SK-N-SH (cell line): ENCODE results near the gene PPTC7. TPM values are rescaled to one million over a fixed set of nuclear protein-coding genes. Genes with fewer than 3 reads are reported as not detected.
A peak's percentile ranks its signal among the peaks of the same experiment; 100 is the strongest.
"Not testable (repeated sequence)": the region's sequence is repeated elsewhere in the genome, so short reads cannot be mapped to it uniquely, and the experiment has no call there.

ENCODE experiments used
- CTCF ChIA-PET: fragments of 300-600, 350-600 bp; formaldehyde crosslinking; extraction: SDS; loops from one replicate; lab custom pipeline; 2021; lab: Yijun Ruan, JAX
- POLR2A ChIA-PET: fragments of 350-600 bp; sonication (Branson Sonifier 250); formaldehyde crosslinking; extraction: SDS; loops from one replicate; lab custom pipeline; 2020; ENCODE audit warnings: antibody characterized with exemption, inconsistent platforms; lab: Yijun Ruan, JAX
- DNase-seq: peaks from one replicate; pipeline ENCODE4 v3.0.0; 2012
- H2AFZ ChIP-seq: fragments of 200-600 bp; sonication (generic); 2 replicates; pipeline ENCODE4 v1.8.1; 2016; ENCODE audit warnings: antibody characterized with exemption, mild to moderate bottlenecking, low read depth
- H3F3A ChIP-seq: fragments of 200-600 bp; sonication (generic); replicated peaks from 2 replicates; pipeline ENCODE3; 2016; ENCODE audit warnings: antibody characterized with exemption, mild to moderate bottlenecking; ENCODE audit not compliant: insufficient read depth
- H3K27ac ChIP-seq, 2 experiments: fragments of 200-500 bp in 1 of 2; fragments of 200-600 bp in 1 of 2; sonication (Bioruptor generic) in 1 of 2; sonication (generic), shearing (Covaris generic) in 1 of 2; 2 replicates each; pipeline versions ENCODE4 v1.5.1 to v1.6.1; 2014 to 2016; ENCODE audit warnings: low read depth in 2 of 2, inconsistent platforms in 1 of 2, low read length in 1 of 2, mild to moderate bottlenecking in 1 of 2, mixed read lengths in 1 of 2
- H3K27me3 ChIP-seq: fragments of 200-600 bp; sonication (generic), shearing (Covaris generic); 2 replicates; pipeline ENCODE4 v1.6.1; 2016; ENCODE audit warnings: mixed run types; ENCODE audit not compliant: insufficient read depth
- H3K36me3 ChIP-seq, 2 experiments: fragments of 200-500 bp in 1 of 2; fragments of 200-600 bp in 1 of 2; sonication (Bioruptor generic) in 1 of 2; sonication (generic) in 1 of 2; replicated peaks in 1 of 2; 2 replicates each; pipeline versions ENCODE3 to v1.5.1; 2014 to 2016; ENCODE audit warnings: low read length in 1 of 2, mild to moderate bottlenecking in 1 of 2; ENCODE audit not compliant: insufficient read depth in 2 of 2, control insufficient read depth in 1 of 2
- H3K4me1 ChIP-seq, 2 experiments: fragments of 200-500 bp in 1 of 2; fragments of 200-600 bp in 1 of 2; sonication (Bioruptor generic) in 1 of 2; sonication (generic), shearing (Covaris generic) in 1 of 2; 2 replicates each; pipeline versions ENCODE4 v1.5.1 to v1.6.1; 2014 to 2016; ENCODE audit warnings: low read depth in 1 of 2, low read length in 1 of 2, mixed run types in 1 of 2; ENCODE audit not compliant: insufficient read depth in 2 of 2, control insufficient read depth in 1 of 2
- H3K4me2 ChIP-seq: fragments of 200-600 bp; sonication (generic), shearing (Covaris generic); 2 replicates; pipeline ENCODE4 v1.6.1; 2017; ENCODE audit warnings: mixed run types
- H3K4me3 ChIP-seq, 2 experiments: fragments of 200-500 bp in 1 of 2; fragments of 200-600 bp in 1 of 2; sonication (Bioruptor generic) in 1 of 2; sonication (generic), shearing (Covaris generic) in 1 of 2; 2 replicates each; pipeline versions ENCODE4 v1.5.1 to v1.8.1; 2014 to 2016; ENCODE audit warnings: low read depth in 2 of 2, inconsistent platforms in 1 of 2, low read length in 1 of 2, mild to moderate bottlenecking in 1 of 2, mixed read lengths in 1 of 2, moderate library complexity in 1 of 2
- H3K79me2 ChIP-seq: fragments of 200-600 bp; sonication (generic); 2 replicates; pipeline ENCODE4 v1.8.1; 2017; ENCODE audit warnings: mild to moderate bottlenecking; ENCODE audit not compliant: insufficient read depth
- H3K9ac ChIP-seq: fragments of 200-600 bp; sonication (generic); 2 replicates; pipeline ENCODE4 v1.6.1; 2017; ENCODE audit warnings: mixed run types
- H3K9me2 ChIP-seq: fragments of 200-600 bp; sonication (generic); 2 replicates; pipeline ENCODE4 v1.6.1; 2017; ENCODE audit warnings: mixed run types
- H3K9me3 ChIP-seq: fragments of 200-600 bp; sonication (generic); 2 replicates; pipeline ENCODE4 v1.6.1; 2017; ENCODE audit warnings: mixed run types, mild to moderate bottlenecking, moderate library complexity
- H4K20me1 ChIP-seq: fragments of 200-600 bp; sonication (generic); 2 replicates; pipeline ENCODE4 v1.6.1; 2017; ENCODE audit warnings: mild to moderate bottlenecking, mixed run types; ENCODE audit not compliant: insufficient read depth
- ELF1 ChIP-seq: IDR thresholded peaks from 2 replicates; pipeline ENCODE4 v1.4.0; 2012
- EP300 ChIP-seq, 2 experiments: IDR thresholded peaks; 2 replicates each; pipeline versions ENCODE4 v1.4.0 to v1.6.1; 2012; ENCODE audit warnings: borderline replicate concordance in 1 of 2, low read depth in 1 of 2, low read length in 1 of 2
- FOSL2 ChIP-seq: IDR thresholded peaks from 2 replicates; pipeline ENCODE4 v1.4.0; 2012; ENCODE audit warnings: low read depth, mild to moderate bottlenecking, moderate library complexity, borderline replicate concordance
- FOXJ3 ChIP-seq: sonication (generic); formaldehyde crosslinking; IDR thresholded peaks from 2 replicates; pipeline ENCODE4 v1.5.1; 2020; ENCODE audit warnings: mild to moderate bottlenecking, missing genetic modification reagents
- NFIC ChIP-seq: IDR thresholded peaks from 2 replicates; pipeline ENCODE4 v1.4.0; 2012; ENCODE audit warnings: borderline replicate concordance
- PBX3 ChIP-seq: IDR thresholded peaks from 2 replicates; pipeline ENCODE4; 2012
- POLR2AphosphoS5 ChIP-seq: IDR thresholded peaks from 2 replicates; pipeline ENCODE4 v1.6.1; 2012; ENCODE audit warnings: low read depth, low read length
- RCOR1 ChIP-seq: fragments of 150-350 bp; IDR thresholded peaks from 2 replicates; pipeline ENCODE4 v1.6.1; 2017; ENCODE audit warnings: antibody characterized with exemption, low read length
- RXRA ChIP-seq: IDR thresholded peaks from 2 replicates; pipeline ENCODE4 v1.4.0; 2012; ENCODE audit warnings: low read depth, mild to moderate bottlenecking, borderline replicate concordance
- TCF12 ChIP-seq: IDR thresholded peaks from 2 replicates; pipeline ENCODE4 v1.4.0; 2012
- WGBS: methylation state at CpG from one replicate; pipeline ENCODE4 v1.1.6; 2017; ENCODE audit warnings: low lambda C conversion rate; 5-methylcytosine and 5-hydroxymethylcytosine counted together
- polyA plus RNA-seq, 3 experiments: library from polyadenylated mRNA; depleted of rRNA; stranded (reverse); fragments of >200 nt; gene quantifications; 2 replicates each; pipeline ENCODE4 v1.2.3, GENCODE V29; 2012

PPTC7 gene
- polyA plus RNA-seq, 1 of the 3 experiments (the other 2 are of a cell fraction), result 9.6 TPM

GRCh38 chr12:110563702-110564470 is 19.2 kb downstream of the PPTC7 start:
- Histone ChIP-seq H3K36me3 (no peaks in the 10 kb centered on the region), H3K9me3 (no peaks in the 10 kb centered on the region), H3K4me2 (peak overlapping the region; percentile 38; the same call in 1 of the 2 replicates), H3K27me3 (no peaks in the 10 kb centered on the region), H3K4me1 (peaks cover 3 to 20% of the 10 kb centered on the region in 2 experiments; a peak in 2 of 4 replicates), H3K9ac (no peak overlapping the region), H2AFZ (no peak overlapping the region), H3K4me3 (no peak overlapping the region), H4K20me1 (peaks cover 39% of the 10 kb centered on the region), H3K79me2 (peaks cover 93% of the 10 kb centered on the region), H3K9me2 (no peaks in the 10 kb centered on the region), H3F3A (peaks cover 23% of the 10 kb centered on the region), H3K27ac (peak overlapping the region; percentile 40 to 71)
- no peak for DNase-seq
- peak; percentile 46; the same call in 1 of the 2 replicates for TF ChIP-seq RXRA
- TF ChIP-seq POLR2AphosphoS5, result 0 out of 2 replicates have a peak, but pooled peaks have one; percentile 9
- TF ChIP-seq PBX3, result no peak; the same call in 1 of the 2 replicates
- peak; percentile 47; the same call in 1 of the 2 replicates for TF ChIP-seq TCF12
- TF ChIP-seq ELF1, result no peak
- peak; percentile 27; the same call in 1 of the 2 replicates for TF ChIP-seq RCOR1
- TF ChIP-seq FOXJ3 (CRISPR knock-in tag), result no peak
- TF ChIP-seq FOSL2, result peak; percentile 47; the same call in 1 of the 2 replicates
- no peak for TF ChIP-seq EP300 (IDR thresholded peaks at IDR 0.05; ENCODE audit: borderline replicate concordance in 1 of 2, low read depth in 1 of 2, low read length in 1 of 2)
- 0 out of 2 replicates have a peak, but pooled peaks have one; percentile 4 for TF ChIP-seq NFIC
- CTCF ChIA-PET, result interaction anchor here (1.0 to 1.2 kb wide), 2 partner anchors 12 to 17 kb away, joined by 4 to 5 read pairs; no protein-coding TSS in a partner anchor
- POLR2A ChIA-PET, result no interaction called here

- H3K36me3 ChIP-seq, H3K27ac ChIP-seq, DNase-seq, POLR2A ChIA-PET, H3K27me3 ChIP-seq, H2AFZ ChIP-seq, H3K9me3 ChIP-seq, H3K4me3 ChIP-seq, H3K9ac ChIP-seq, H3K4me2 ChIP-seq, H3K9me2 ChIP-seq: not testable (repeated sequence)
- Histone ChIP-seq H3K4me1 (peaks cover 3 to 20% of the 10 kb centered on the region in 2 experiments; a peak in 2 of 4 replicates), H3K79me2 (peaks cover 84% of the 10 kb centered on the region), H4K20me1 (peaks cover 39% of the 10 kb centered on the region), H3F3A (peaks cover 23% of the 10 kb centered on the region)
- 92% methylated on average over 5 of the region's 5 CpGs for WGBS
- CTCF ChIA-PET, result interaction anchor here (0.5 to 1.2 kb wide), 3 partner anchors 11 to 637 kb away, joined by 3 read pairs; partner anchors contain the start of gene CCDC63
Measured at GRCh38 chr12:110562386-110562785, 20.7 kb downstream of the PPTC7 start.
